GM12878 (cell line): ENCODE results near the gene KRT37. TPM values are rescaled to one million over a fixed set of nuclear protein-coding genes. Genes with fewer than 3 reads are reported as not detected.

Source experiments
- ATAC-seq: fragments of 200-7000 bp; cut with Tn5 transposase; 3 replicates; pipeline ENCODE4 v1.9.1; 2020; ENCODE audit warnings: mild to moderate bottlenecking, moderate library complexity
- BruUV-seq: library from RNA; stranded (reverse); fragments of 400-500 nt; replicated peaks from 2 replicates; lab custom pipeline; 2021; lab: Mats Ljungman, UMichigan
- CTCF ChIA-PET: fragments of 300-600 bp; sonication (Branson Sonifier 250); formaldehyde crosslinking; extraction: SDS; loops from one replicate; lab custom pipeline; 2021; ENCODE audit warnings: inconsistent platforms; lab: Yijun Ruan, JAX
- POLR2A ChIA-PET: fragments of 350-600 bp; formaldehyde crosslinking; extraction: SDS; loops from one replicate; lab custom pipeline; 2021; ENCODE audit warnings: inconsistent platforms; lab: Charles Lee
- RAD21 ChIA-PET: fragments of 300-600 bp; sonication (Branson Sonifier 250); formaldehyde crosslinking; loops from one replicate; lab custom pipeline; 2023; ENCODE audit warnings: antibody characterized with exemption; ENCODE audit not compliant: unreplicated experiment; lab: Charles Lee
- SMC1A ChIA-PET: fragments of 300-600 bp; sonication (Branson Sonifier 250); formaldehyde crosslinking; loops from one replicate; lab custom pipeline; 2023; ENCODE audit not compliant: unreplicated experiment, uncharacterized antibody; lab: Charles Lee
- DNase-seq: peaks from one replicate; pipeline ENCODE4 v3.0.0-alpha.2; 2011; ENCODE audit warnings: low read depth, low spot score
- FAIRE-seq: peaks from 3 replicates; lab custom pipeline; 2011; peaks lifted over from hg19 to GRCh38; lab: Jason Lieb, UNC
- H2AFZ ChIP-seq: 2 replicates; pipeline ENCODE4 v1.6.0; 2011; ENCODE audit warnings: low read depth, low read length, control low read depth; ENCODE audit not compliant: control insufficient read depth
- H3K27ac ChIP-seq: 2 replicates; pipeline ENCODE4 v1.5.1; 2011; ENCODE audit warnings: control low read depth; ENCODE audit not compliant: control insufficient read depth, insufficient read depth
- H3K27me3 ChIP-seq, 2 experiments: replicated peaks in 1 of 2; 2 replicates each; pipeline versions ENCODE4 v1.6.0 to v1.6.1; 2011; ENCODE audit warnings: low read length in 1 of 2; ENCODE audit not compliant: control insufficient read depth in 2 of 2, insufficient read depth in 2 of 2
- H3K36me3 ChIP-seq, 2 experiments: 2 replicates each; pipeline ENCODE4 v1.5.1; 2011; ENCODE audit warnings: low read length in 1 of 2; ENCODE audit not compliant: control insufficient read depth in 2 of 2, insufficient read depth in 2 of 2
- H3K4me1 ChIP-seq: 2 replicates; pipeline ENCODE4 v1.6.1; 2011; ENCODE audit warnings: mild to moderate bottlenecking, low read length, moderate library complexity, mixed read lengths; ENCODE audit not compliant: control insufficient read depth, insufficient read depth
- H3K4me2 ChIP-seq: 2 replicates; pipeline ENCODE4 v1.6.0; 2011; ENCODE audit warnings: control low read depth; ENCODE audit not compliant: control insufficient read depth, insufficient read depth
- H3K4me3 ChIP-seq: fragments of 200-600 bp; sonication (generic); 2 replicates; pipeline ENCODE4 v1.5.1; 2016
- H3K79me2 ChIP-seq: 2 replicates; pipeline ENCODE4 v1.6.0; 2011; ENCODE audit warnings: low read length; ENCODE audit not compliant: control insufficient read depth, insufficient read depth
- H3K9ac ChIP-seq: 2 replicates; pipeline ENCODE4 v1.8.0; 2011; ENCODE audit warnings: low read length, control low read depth, mixed read lengths; ENCODE audit not compliant: control insufficient read depth, insufficient read depth
- H3K9me3 ChIP-seq: replicated peaks from 3 replicates; pipeline ENCODE4 v1.5.1; 2011; ENCODE audit warnings: mild to moderate bottlenecking, low read length; ENCODE audit not compliant: control insufficient read depth, insufficient read depth
- H4K20me1 ChIP-seq: 2 replicates; pipeline ENCODE4 v1.6.0; 2011; ENCODE audit not compliant: control insufficient read depth, insufficient read depth
- ATF7 ChIP-seq: fragments of 450-650 bp; IDR thresholded peaks from 2 replicates; pipeline ENCODE4 v1.6.1; 2016; ENCODE audit warnings: low read depth, mild to moderate bottlenecking
- BCL3 ChIP-seq: IDR thresholded peaks from 2 replicates; pipeline ENCODE4 v1.6.1; 2011; ENCODE audit warnings: borderline replicate concordance, low read depth, mild to moderate bottlenecking, moderate library complexity, low read length; ENCODE audit not compliant: insufficient read depth, poor library complexity, severe bottlenecking
- CEBPZ ChIP-seq: fragments of 150-350 bp; IDR thresholded peaks from 2 replicates; pipeline ENCODE4 v1.6.1; 2016; ENCODE audit warnings: low read depth, low read length
- ELK1 ChIP-seq: IDR thresholded peaks from 2 replicates; pipeline ENCODE4 v1.6.1; 2012; ENCODE audit warnings: low read depth, low read length, improper control_type of control experiment
- MEF2B ChIP-seq: fragments of 450-650 bp; IDR thresholded peaks from 2 replicates; pipeline ENCODE4 v1.6.1; 2018; ENCODE audit warnings: mild to moderate bottlenecking, moderate library complexity; ENCODE audit not compliant: partially characterized antibody, poor library complexity, severe bottlenecking
- POLR2A ChIP-seq: IDR thresholded peaks from 2 replicates; pipeline ENCODE4 v1.6.1; 2011; ENCODE audit warnings: low read depth, mild to moderate bottlenecking, low read length
- POLR2AphosphoS2 ChIP-seq: IDR thresholded peaks from 2 replicates; pipeline ENCODE4 v1.6.1; 2011; ENCODE audit warnings: low read depth, mild to moderate bottlenecking, low read length, improper control_type of control experiment, moderate library complexity
- RELA ChIP-seq: fragments of 450-650 bp; IDR thresholded peaks from 2 replicates; pipeline ENCODE4 v1.8.0; 2014; ENCODE audit warnings: borderline replicate concordance; ENCODE audit not compliant: partially characterized antibody
- SRF ChIP-seq, 2 experiments: IDR thresholded peaks; 2 replicates each; pipeline ENCODE4 v1.6.1; 2011; ENCODE audit warnings: low read depth in 2 of 2, low read length in 2 of 2, mild to moderate bottlenecking in 1 of 2, moderate library complexity in 1 of 2
- WRNIP1 ChIP-seq: IDR thresholded peaks from 2 replicates; pipeline ENCODE4 v1.6.1; 2011; ENCODE audit warnings: low read depth, low read length, improper control_type of control experiment, borderline replicate concordance
- ZNF274 ChIP-seq: IDR thresholded peaks from one replicate; pipeline ENCODE4 v1.8.0; 2011; ENCODE audit not compliant: insufficient read length, insufficient read depth
- WGBS: methylation state at CpG from one replicate; pipeline ENCODE4 v1.1.6; 2016; ENCODE audit warnings: low lambda C conversion rate; ENCODE audit not compliant: insufficient replicate concordance, insufficient coverage; ENCODE audit errors: missing lambda C conversion rate; 5-methylcytosine and 5-hydroxymethylcytosine counted together
- in situ Hi-C: fragments of 300-500 bp; cut with MboI; formaldehyde crosslinking; loops from 9 replicates; pipeline ENCODE4 v1.14.3; 2018; ENCODE audit warnings: mixed read lengths
- intact Hi-C: fragments of 100-400 bp; cut with micrococcal nuclease; formaldehyde crosslinking; loops from one replicate; pipeline ENCODE4 v1.14.2; 2022; ENCODE audit not compliant: unreplicated experiment
- polyA plus RNA-seq, 11 experiments: library from polyadenylated mRNA; depleted of rRNA in 4 of 11; unstranded in 6 of 11; stranded (reverse) in 5 of 11; fragments of >200 nt; fragmentation: Nextera tagmentation in 4 of 11; fragmentation: Illumina TruSeq in 1 of 11; extraction: Ambion mirVana in 4 of 11; extraction: Trizol in 1 of 11; gene quantifications; 1 replicate in 1 of 11; 2 replicates in 10 of 11; pipeline versions ENCODE4 v1.2.1 to v1.2.3, GENCODE V29; 2011 to 2016; ENCODE audit warnings: inconsistent platforms in 2 of 11, missing spikeins in 2 of 11, low read depth in 1 of 11
- total RNA-seq, 4 experiments: library from RNA; depleted of rRNA in 3 of 4; stranded (reverse); fragments of >200 nt in 3 of 4; fragmentation: Illumina TruSeq in 1 of 4; extraction: Trizol in 1 of 4; gene quantifications; 2 replicates each; pipeline versions ENCODE4 v1.2.1 to v1.2.3, GENCODE V29; 2013 to 2021

KRT37 gene
- total and polyA plus RNA-seq, 10 of the 15 experiments (the other 5 are each of a cell fraction or from before 2014, with no cell fraction given): not detected

GRCh38 chr17:41387670-41388069, 36.7 kb downstream of the KRT37 start:
- in situ Hi-C loops: no loop called here
- ChIA-PET RAD21 (no interaction called here), SMC1A (interaction anchor here (1.3 kb wide), 1 partner anchor 87 kb away, joined by 3 read pairs; no protein-coding TSS in a partner anchor)
- no peak for ATAC-seq
- Histone ChIP-seq H3K4me3 (no peak overlapping the region), H3K36me3 (no peaks in the 10 kb centered on the region), H3K79me2 (no peaks in the 10 kb centered on the region)
- WGBS: 0% methylated on average over 4 of the region's 4 CpGs
- no peak for TF ChIP-seq ELK1
- TF ChIP-seq POLR2A: no peak
- no peak for TF ChIP-seq SRF (IDR thresholded peaks at IDR 0.05; ENCODE audit: low read depth in 2 of 2, low read length in 2 of 2)
- no peak for TF ChIP-seq ZNF274
- no peak for TF ChIP-seq RELA
- TF ChIP-seq MEF2B: no peak
- no peak for TF ChIP-seq BCL3
- TF ChIP-seq POLR2AphosphoS2: no peak
- TF ChIP-seq ATF7: no peak
- no peak for TF ChIP-seq CEBPZ
- no peak for TF ChIP-seq WRNIP1
- TF ChIP-seq, all 136 proteins: peak for 0
- CTCF ChIA-PET: no interaction called here
- Histone ChIP-seq H4K20me1 (no peaks in the 10 kb centered on the region), H2AFZ (no peak overlapping the region), H3K9ac (no peak overlapping the region), H3K4me1 (no peaks in the 10 kb centered on the region), H3K27ac (no peak overlapping the region), H3K9me3 (no peaks in the 10 kb centered on the region; the same call in 2 of the 3 replicates), H3K4me2 (no peak overlapping the region), H3K27me3 (no peaks in the 10 kb centered on the region)
- intact Hi-C loops: no loop called here
- no TSS peak for BruUV-seq
- DNase-seq: no peak
- POLR2A ChIA-PET: no interaction called here
- FAIRE-seq: no peak
